ENCODE measurements around the gene REX1BD.
A peak's percentile ranks its signal among the peaks of the same experiment; 100 is the strongest.
"Not testable (repeated sequence)": the region's sequence is repeated elsewhere in the genome, so short reads cannot be mapped to it uniquely, and the experiment has no call there.

Gene REX1BD

GRCh38 chr19:18588611-18589379 is at the start of gene REX1BD:
TSS of gene REX1BD (plus strand) at chr19:18588798. CDS start at chr19:18588802, 4 bp downstream.
- peak within 1 kb of the TSS; percentile 92 for H3K27ac Mint-ChIP-seq
- peak within 1 kb of the TSS; percentile 89 for H3K4me3 Mint-ChIP-seq
- H3K9me3 Mint-ChIP-seq: no peaks in the 10 kb centered on the region
- peaks cover 11% of the 10 kb centered on the region for H3K36me3 Mint-ChIP-seq (ENCODE audit: low read depth)
- peaks cover 31% of the 10 kb centered on the region for H3K4me1 Mint-ChIP-seq
- peak; percentile 90 for ATAC-seq
- H3K27me3 Mint-ChIP-seq: no peaks in the 10 kb centered on the region
- DNase-seq: peak; percentile 91

DNA sequence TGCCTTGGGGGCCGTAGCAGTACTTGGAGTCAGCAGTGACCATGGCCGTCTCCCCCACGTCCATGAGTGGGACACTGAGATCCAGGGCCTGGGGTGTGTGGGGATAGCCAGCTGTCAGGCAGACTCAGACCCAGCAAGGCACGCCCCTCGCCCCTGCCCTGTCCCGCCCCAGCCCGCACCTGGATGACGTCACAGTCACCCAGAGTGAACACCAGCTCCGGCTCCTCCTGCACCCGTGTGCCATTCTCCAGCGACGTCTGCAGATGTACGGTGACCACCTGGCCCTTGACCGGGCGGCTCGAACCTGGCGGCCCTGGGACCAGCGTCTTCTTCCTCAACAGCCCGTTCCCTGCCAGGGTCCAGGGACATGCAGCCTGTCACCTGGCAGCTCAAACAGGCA is 49.2 kb upstream of the REX1BD start:
- Mint-ChIP-seq H3K4me3 (no peak overlapping the region), H3K9me3 (no peaks in the 10 kb centered on the region), H3K27me3 (no peaks in the 10 kb centered on the region), H3K4me1 (peaks cover 24% of the 10 kb centered on the region), H3K27ac (no peak overlapping the region), H3K36me3 (ENCODE audit: low read depth) (peaks cover 14% of the 10 kb centered on the region)
- ATAC-seq (no peak), DNase-seq (no peak)

DNA sequence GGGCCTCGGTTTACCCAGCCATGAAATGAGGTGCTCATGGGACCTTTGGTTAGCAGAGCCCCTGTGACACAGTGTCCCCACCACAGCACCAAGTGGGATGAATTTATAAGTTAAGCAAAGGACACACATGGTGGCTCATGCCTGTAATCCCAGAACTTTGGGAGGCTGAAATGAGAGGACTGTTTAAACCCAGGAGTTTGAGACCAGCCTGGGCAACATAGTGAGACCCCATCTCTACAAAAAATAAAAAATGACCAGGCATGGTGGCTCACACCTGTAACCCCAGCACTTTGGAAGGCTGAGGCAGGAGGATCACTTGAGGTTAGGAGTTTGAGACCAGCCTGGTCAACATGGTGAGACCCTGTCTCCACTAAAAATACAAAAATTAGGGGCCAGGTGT is 48.4 kb upstream of the REX1BD start:
- not testable (repeated sequence) for H3K27me3 Mint-ChIP-seq, H3K27ac Mint-ChIP-seq, DNase-seq, H3K9me3 Mint-ChIP-seq, ATAC-seq, H3K4me3 Mint-ChIP-seq
- peaks cover 24% of the 10 kb centered on the region for H3K4me1 Mint-ChIP-seq
- peaks cover 14% of the 10 kb centered on the region for H3K36me3 Mint-ChIP-seq (ENCODE audit: low read depth)

DNA sequence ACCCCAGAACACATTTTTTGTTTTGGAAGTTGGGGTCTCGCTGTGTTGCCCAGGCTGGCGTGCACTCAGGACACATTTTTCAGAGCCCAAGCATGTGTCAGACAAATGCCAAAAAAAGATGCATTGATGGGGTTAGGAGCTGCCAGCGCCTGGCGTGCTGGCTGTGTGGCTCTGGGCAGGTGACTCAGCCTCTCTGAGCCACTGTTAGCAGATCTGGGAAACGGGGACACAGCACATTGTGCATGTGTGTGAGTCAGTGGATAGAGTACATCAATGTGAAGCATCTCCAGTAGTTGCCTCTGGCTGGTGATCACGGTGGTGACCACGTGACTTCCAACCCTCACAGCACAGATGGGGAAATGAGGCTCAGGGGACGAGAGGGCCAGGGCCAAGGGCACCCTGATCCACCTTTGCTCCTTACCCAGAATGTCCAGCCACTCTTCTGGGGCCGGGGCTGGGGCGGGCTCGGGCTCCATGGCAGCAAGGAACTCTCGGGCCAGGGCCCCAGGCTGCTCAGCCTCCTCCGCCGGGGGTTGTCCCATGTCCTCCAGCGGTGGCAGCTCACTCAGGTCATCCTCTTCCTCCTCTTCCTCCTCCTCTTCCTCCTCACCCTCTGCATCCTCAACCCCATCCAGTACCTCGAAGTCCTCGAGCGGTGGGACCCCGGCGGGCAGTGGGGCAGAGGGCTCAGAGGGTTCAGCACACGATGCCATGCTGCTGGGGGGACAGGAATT is 47.2 kb upstream of the REX1BD start:
- Mint-ChIP-seq H3K4me1 (peaks cover 24% of the 10 kb centered on the region), H3K27me3 (no peaks in the 10 kb centered on the region), H3K4me3 (peak overlapping the region; percentile 42), H3K27ac (peak overlapping the region; percentile 31), H3K9me3 (no peaks in the 10 kb centered on the region), H3K36me3 (ENCODE audit: low read depth) (peaks cover 13% of the 10 kb centered on the region)
- DNase-seq: no peak
- ATAC-seq: peak; percentile 47

GRCh38 chr19:18541992-18542940 is 46.3 kb upstream of the REX1BD start:
- Mint-ChIP-seq H3K27me3 (no peaks in the 10 kb centered on the region), H3K4me1 (peaks cover 24% of the 10 kb centered on the region), H3K9me3 (no peaks in the 10 kb centered on the region), H3K4me3 (peak overlapping the region; percentile 84), H3K36me3 (ENCODE audit: low read depth) (peaks cover 9% of the 10 kb centered on the region), H3K27ac (peak overlapping the region; percentile 86)
- DNase-seq (peak; percentile 38), ATAC-seq (no peak)

DNA sequence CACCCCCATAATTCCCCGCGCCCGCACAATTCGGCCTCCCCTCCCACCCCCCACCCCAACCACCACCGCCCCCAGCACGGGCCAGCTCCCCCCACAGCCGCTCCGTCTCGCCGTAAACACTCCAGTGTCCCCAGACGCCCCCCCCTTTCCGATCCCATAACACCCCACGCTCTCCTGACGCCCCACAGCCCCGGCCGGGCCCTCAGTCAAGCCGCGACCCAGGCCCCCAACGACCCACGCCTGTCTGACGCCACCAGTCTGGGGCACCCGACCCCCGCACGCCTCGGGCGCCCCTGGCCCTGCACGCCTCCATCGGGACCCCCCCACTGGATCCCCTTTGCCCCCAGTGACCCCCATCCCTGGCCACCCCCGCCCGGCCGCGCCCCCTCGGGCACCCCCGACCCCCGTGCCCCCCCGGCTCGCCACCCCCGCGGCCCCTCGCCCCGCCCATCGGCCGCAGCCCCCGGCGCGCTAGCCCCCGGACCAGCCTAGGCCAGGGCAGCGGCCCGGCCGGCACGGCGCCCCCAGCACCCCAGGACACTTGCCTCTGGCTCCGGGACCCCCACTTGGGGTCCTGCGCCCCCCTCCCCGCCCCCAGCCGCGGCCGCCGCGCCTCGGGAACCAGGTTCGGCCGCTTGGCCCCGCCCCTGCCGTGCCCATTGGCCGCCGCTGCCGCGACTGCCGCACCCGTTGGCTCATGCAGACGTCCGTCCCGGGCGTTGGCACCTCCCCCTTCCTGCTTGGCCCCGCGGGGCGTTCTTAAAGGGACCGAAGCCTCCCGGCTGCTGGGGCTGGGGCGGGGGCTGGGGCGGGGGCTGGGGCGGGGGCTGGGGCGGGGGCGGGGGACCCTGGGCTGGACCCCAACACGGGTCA is 45.4 kb upstream of the REX1BD start, which contains the start of gene FKBP8:
TSS of gene FKBP8 (minus strand) at position 633 of the 873 bp plus-strand sequence. CDS start 1,603 bp downstream, outside the sequence.
- Mint-ChIP-seq H3K9me3 (no peaks in the 10 kb centered on the region), H3K27me3 (no peaks in the 10 kb centered on the region), H3K4me3 (peak within 1 kb of the TSS; percentile 85), H3K4me1 (peaks cover 24% of the 10 kb centered on the region), H3K27ac (peak within 1 kb of the TSS; percentile 88), H3K36me3 (ENCODE audit: low read depth) (peaks cover 7% of the 10 kb centered on the region)
- peak; percentile 89 for ATAC-seq
- peak; percentile 96 for DNase-seq

GRCh38 chr19:18543814-18544475 is 44.7 kb upstream of the REX1BD start:
- DNase-seq (peak; percentile 76), ATAC-seq (peak; percentile 91)
- H3K36me3 Mint-ChIP-seq (ENCODE audit: low read depth): peaks cover 7% of the 10 kb centered on the region
- peak overlapping the region; percentile 88 for H3K27ac Mint-ChIP-seq
- peaks cover 24% of the 10 kb centered on the region for H3K4me1 Mint-ChIP-seq
- no peaks in the 10 kb centered on the region for H3K27me3 Mint-ChIP-seq
- H3K4me3 Mint-ChIP-seq: peak overlapping the region; percentile 85
- no peaks in the 10 kb centered on the region for H3K9me3 Mint-ChIP-seq

DNA sequence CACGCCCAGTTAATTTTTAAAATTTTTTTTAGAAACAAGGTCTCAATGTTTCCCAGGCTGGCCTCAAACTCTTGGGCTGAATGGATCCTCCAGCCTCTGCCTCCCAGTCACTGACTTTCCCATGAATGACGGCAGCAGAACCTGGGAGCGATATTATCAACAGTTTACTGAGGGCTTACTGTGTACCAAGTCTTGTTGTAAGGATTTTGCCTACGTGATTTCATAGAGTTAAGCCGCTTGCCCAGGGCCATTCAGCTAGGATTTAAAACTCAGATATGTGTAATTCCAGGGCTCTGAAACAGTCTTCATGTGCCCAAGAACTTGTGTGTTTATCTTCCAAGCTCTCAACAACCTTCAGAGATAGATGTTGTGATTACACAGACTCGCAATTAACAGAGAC is 37.0 kb upstream of the REX1BD start:
- no peaks in the 10 kb centered on the region for H3K9me3 Mint-ChIP-seq
- H3K4me1 Mint-ChIP-seq: no peaks in the 10 kb centered on the region
- no peak overlapping the region for H3K27ac Mint-ChIP-seq
- no peak overlapping the region for H3K4me3 Mint-ChIP-seq
- H3K36me3 Mint-ChIP-seq (ENCODE audit: low read depth): no peaks in the 10 kb centered on the region
- no peaks in the 10 kb centered on the region for H3K27me3 Mint-ChIP-seq
- ATAC-seq (no peak), DNase-seq (no peak)

DNA sequence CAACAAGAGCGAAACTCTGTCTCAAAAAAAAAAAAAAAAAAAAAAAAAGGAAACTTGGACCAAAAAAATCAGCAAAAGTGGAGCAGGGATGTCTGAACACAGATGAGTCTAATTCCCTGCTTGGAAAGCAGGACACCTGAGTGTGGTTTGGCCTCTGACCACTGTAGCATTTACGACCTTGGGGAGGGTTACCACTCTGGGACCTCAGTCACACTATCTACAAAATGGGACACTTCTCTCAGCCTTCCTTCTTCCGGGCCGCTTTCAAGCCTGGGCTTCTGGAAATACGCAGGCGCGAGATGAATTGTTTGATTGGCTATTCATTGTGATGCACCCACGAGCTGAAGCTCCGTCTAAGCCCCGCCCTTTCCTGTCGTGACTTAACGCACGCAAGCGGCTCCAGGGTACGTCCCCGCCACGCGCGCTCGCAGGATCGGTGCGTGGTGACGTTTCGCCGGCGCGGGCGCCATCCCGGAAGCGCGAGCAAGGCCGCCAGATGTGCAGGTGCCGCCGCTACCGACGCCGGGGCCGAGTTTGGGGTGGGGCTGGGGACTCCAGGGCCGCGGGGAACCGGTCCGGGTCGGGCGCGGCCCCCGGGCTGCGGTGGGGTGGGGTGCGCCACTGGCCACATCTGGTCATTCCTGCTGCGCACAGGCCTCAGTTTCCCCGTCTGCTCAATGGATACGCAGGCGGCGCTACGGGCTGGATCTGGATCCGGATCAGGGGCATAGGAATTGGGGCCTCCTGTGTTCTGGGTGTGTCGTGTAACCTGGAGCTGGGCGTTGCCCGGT is 31.0 kb upstream of the REX1BD start, which contains the start of gene KXD1:
TSS of gene KXD1 (plus strand) at position 460 of the 791 bp plus-strand sequence. CDS start 4,187 bp downstream, outside the sequence.
- peaks cover 2% of the 10 kb centered on the region for H3K27me3 Mint-ChIP-seq

DNA sequence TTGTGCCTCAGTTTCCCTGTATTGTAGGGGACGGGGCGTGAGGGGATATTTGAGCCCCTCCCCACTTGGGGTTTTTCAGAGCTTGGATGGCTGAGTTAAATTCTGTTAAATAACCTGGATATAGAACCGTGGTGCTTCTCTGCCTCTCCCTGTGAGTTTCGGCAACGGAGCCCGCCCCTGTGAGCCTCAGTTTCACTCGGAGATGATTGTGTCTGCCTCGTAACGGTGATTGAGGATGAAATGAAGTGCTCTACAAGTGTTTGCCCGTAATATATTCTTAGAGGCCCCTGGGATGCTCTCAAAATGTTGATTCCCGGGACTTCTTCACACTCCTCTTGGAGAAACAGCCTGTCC is 30.4 kb upstream of the REX1BD start:
- DNase-seq (no peak), ATAC-seq (no peak)
- peak overlapping the region; percentile 90 for H3K4me3 Mint-ChIP-seq
- peaks cover 25% of the 10 kb centered on the region for H3K4me1 Mint-ChIP-seq
- H3K27me3 Mint-ChIP-seq: peaks cover 2% of the 10 kb centered on the region
- H3K9me3 Mint-ChIP-seq: no peaks in the 10 kb centered on the region
- peak overlapping the region; percentile 94 for H3K27ac Mint-ChIP-seq
- H3K36me3 Mint-ChIP-seq (ENCODE audit: low read depth): peaks cover 15% of the 10 kb centered on the region

More for the DNA sequence above, 31.0 kb upstream of the REX1BD start, which contains the start of gene KXD1:
- peak; percentile 99 for DNase-seq
- Mint-ChIP-seq H3K27ac (peak within 1 kb of the TSS; percentile 94), H3K36me3 (ENCODE audit: low read depth) (peaks cover 13% of the 10 kb centered on the region), H3K4me1 (peaks cover 25% of the 10 kb centered on the region), H3K9me3 (no peaks in the 10 kb centered on the region), H3K4me3 (peak within 1 kb of the TSS; percentile 90)
- peak; percentile 96 for ATAC-seq

GRCh38 chr19:18558604-18559003 is 30.0 kb upstream of the REX1BD start:
- Mint-ChIP-seq H3K36me3 (ENCODE audit: low read depth) (peaks cover 18% of the 10 kb centered on the region), H3K9me3 (no peaks in the 10 kb centered on the region), H3K27ac (peak overlapping the region; percentile 94), H3K4me3 (peak overlapping the region; percentile 90), H3K27me3 (peaks cover 2% of the 10 kb centered on the region), H3K4me1 (peaks cover 25% of the 10 kb centered on the region)
- ATAC-seq: no peak
- no peak for DNase-seq

- DNase-seq (no peak), ATAC-seq (no peak)
- peaks cover 28% of the 10 kb centered on the region for H3K36me3 Mint-ChIP-seq (ENCODE audit: low read depth)
- H3K9me3 Mint-ChIP-seq: no peaks in the 10 kb centered on the region
- peak overlapping the region; percentile 90 for H3K4me3 Mint-ChIP-seq
- H3K27ac Mint-ChIP-seq: peak overlapping the region; percentile 94
- peaks cover 25% of the 10 kb centered on the region for H3K4me1 Mint-ChIP-seq
- peaks cover 2% of the 10 kb centered on the region for H3K27me3 Mint-ChIP-seq
These were observed 28.9 kb upstream of the REX1BD start for GRCh38 chr19:18559685-18560084.
